HepG2 (cell line): ENCODE measurements around the gene C6orf15. TPM values are rescaled to one million over a fixed set of nuclear protein-coding genes. Genes with fewer than 3 reads are reported as not detected.

Experiments used
- ATAC-seq: fragments of 200-7000 bp; cut with Tn5 transposase; 3 replicates; pipeline ENCODE4 v1.9.1; 2020; ENCODE audit warnings: mild to moderate bottlenecking, moderate library complexity
- BruUV-seq: library from RNA; stranded (reverse); fragments of 400-500 nt; replicated peaks from 2 replicates; lab custom pipeline; 2021; lab: Mats Ljungman, UMichigan
- CTCF ChIA-PET: fragments of 300-600 bp; formaldehyde crosslinking; extraction: SDS; loops from one replicate; lab custom pipeline; 2021; ENCODE audit warnings: low total read pairs, inconsistent platforms, low intra/inter-chr PET ratio; lab: Yijun Ruan, JAX
- POLR2A ChIA-PET: fragments of 350-600 bp; sonication (Branson Sonifier 250); formaldehyde crosslinking; loops from one replicate; lab custom pipeline; 2020; ENCODE audit warnings: antibody characterized with exemption, inconsistent platforms; lab: Yijun Ruan, JAX
- DNase-seq: peaks from one replicate; pipeline ENCODE4 v3.0.0-alpha.2; 2015; ENCODE audit warnings: low spot score
- FAIRE-seq: peaks from 3 replicates; lab custom pipeline; 2011; peaks lifted over from hg19 to GRCh38; lab: Jason Lieb, UNC
- H2AFZ ChIP-seq: one replicate; pipeline ENCODE4 v1.6.1; 2011; ENCODE audit warnings: low read length, inconsistent platforms
- H3K27ac ChIP-seq: fragments of 300-600 bp; 3 replicates; pipeline ENCODE4 v1.8.0; 2011; ENCODE audit warnings: mixed run types, mild to moderate bottlenecking, mixed read lengths, low read length, inconsistent platforms; ENCODE audit not compliant: insufficient read depth; ENCODE audit errors: extremely low read length
- H3K27me3 ChIP-seq, 2 experiments: fragments of 200-600 bp in 1 of 2; 2 replicates in 1 of 2; 3 replicates in 1 of 2; pipeline versions ENCODE4 v1.6.0 to v1.8.0; 2011; ENCODE audit warnings: low read length in 2 of 2, mild to moderate bottlenecking in 2 of 2, moderate library complexity in 2 of 2, inconsistent platforms in 1 of 2; ENCODE audit not compliant: insufficient read depth in 2 of 2, control insufficient read depth in 1 of 2
- H3K36me3 ChIP-seq, 2 experiments: fragments of 200-600 bp in 1 of 2; replicated peaks in 1 of 2; 2 replicates in 1 of 2; 3 replicates in 1 of 2; pipeline versions ENCODE4 v1.5.1 to v1.8.0; 2011; ENCODE audit warnings: low read length in 2 of 2, inconsistent platforms in 1 of 2; ENCODE audit not compliant: insufficient read depth in 2 of 2, control insufficient read depth in 1 of 2
- H3K4me1 ChIP-seq: 2 replicates; pipeline ENCODE4 v1.5.1; 2012; ENCODE audit warnings: low read length, inconsistent platforms; ENCODE audit not compliant: insufficient read depth
- H3K4me2 ChIP-seq: 2 replicates; pipeline ENCODE4 v1.6.0; 2011; ENCODE audit warnings: low read depth, low read length, inconsistent platforms
- H3K4me3 ChIP-seq, 3 experiments: fragments of 200-600 bp in 1 of 3; sonication (generic), shearing (Covaris generic) in 1 of 3; replicated peaks in 1 of 3; 2 replicates each; pipeline ENCODE4 v1.5.1; 2011 to 2016; ENCODE audit warnings: low read length in 3 of 3, inconsistent platforms in 2 of 3, low read depth in 2 of 3, mild to moderate bottlenecking in 2 of 3, control low read depth in 1 of 3, mixed read lengths in 1 of 3; ENCODE audit not compliant: insufficient read depth in 1 of 3
- H3K79me2 ChIP-seq: one replicate; pipeline ENCODE4 v1.6.1; 2011; ENCODE audit warnings: low read length, inconsistent platforms; ENCODE audit not compliant: insufficient read depth
- H3K9ac ChIP-seq: 2 replicates; pipeline ENCODE4 v1.6.0; 2011; ENCODE audit warnings: mild to moderate bottlenecking, low read depth, low read length, inconsistent platforms; ENCODE audit not compliant: insufficient read depth
- H3K9me3 ChIP-seq: 2 replicates; pipeline ENCODE4 v1.5.1; 2012; ENCODE audit warnings: mild to moderate bottlenecking, low read length
- H4K20me1 ChIP-seq: 2 replicates; pipeline ENCODE4 v1.6.0; 2011; ENCODE audit warnings: inconsistent platforms, mild to moderate bottlenecking, low read length, moderate library complexity; ENCODE audit not compliant: insufficient read depth
- DPF2 ChIP-seq: sonication (generic); formaldehyde crosslinking; IDR thresholded peaks from 2 replicates; pipeline ENCODE4 v1.4.0; 2020; ENCODE audit warnings: mild to moderate bottlenecking, low read depth, missing genetic modification reagents, borderline replicate concordance
- EHMT2 ChIP-seq: fragments of 200-600 bp; sonication (generic); IDR thresholded peaks from 2 replicates; pipeline ENCODE4 v1.7.0; 2017; ENCODE audit warnings: antibody characterized with exemption, low read depth, low read length, borderline replicate concordance
- FIP1L1 ChIP-seq: fragments of 200-400 bp; formaldehyde crosslinking; IDR thresholded peaks from 2 replicates; pipeline ENCODE4 v1.6.1; 2018; ENCODE audit warnings: low read depth, mild to moderate bottlenecking, low read length, moderate library complexity, borderline replicate concordance; ENCODE audit not compliant: insufficient read depth
- GZF1 ChIP-seq: sonication (generic); formaldehyde crosslinking; IDR thresholded peaks from 2 replicates; pipeline ENCODE4 v1.5.1; 2020; ENCODE audit warnings: mild to moderate bottlenecking, missing genetic modification reagents
- HOXA7 ChIP-seq: sonication (generic); formaldehyde crosslinking; IDR thresholded peaks from 2 replicates; pipeline ENCODE4 v1.8.1; 2022; ENCODE audit warnings: mild to moderate bottlenecking, missing genetic modification reagents, moderate library complexity
- KDM4B ChIP-seq: sonication (generic); formaldehyde crosslinking; IDR thresholded peaks from 2 replicates; pipeline ENCODE4 v1.4.0; 2020; ENCODE audit warnings: missing genetic modification reagents
- MTF2 ChIP-seq: sonication (generic); formaldehyde crosslinking; IDR thresholded peaks from 2 replicates; pipeline ENCODE4 v1.5.0; 2020; ENCODE audit warnings: missing genetic modification reagents, borderline replicate concordance
- SIX4 ChIP-seq: sonication (generic); formaldehyde crosslinking; IDR thresholded peaks from 2 replicates; pipeline ENCODE4 v1.4.0; 2020; ENCODE audit warnings: missing genetic modification reagents
- SRSF1 ChIP-seq: fragments of 200-400 bp; formaldehyde crosslinking; optimal IDR thresholded peaks from 2 replicates; pipeline ENCODE3; 2017; ENCODE audit warnings: mild to moderate bottlenecking, low read depth, low read length, moderate library complexity
- YY1 ChIP-seq: IDR thresholded peaks from 2 replicates; pipeline ENCODE4 v1.6.1; 2011; ENCODE audit warnings: low read length, low read depth, moderate library complexity, mild to moderate bottlenecking; ENCODE audit not compliant: insufficient read depth, insufficient replicate concordance
- ZNF547 ChIP-seq: sonication (generic); formaldehyde crosslinking; IDR thresholded peaks from 2 replicates; pipeline ENCODE4 v1.5.1; 2020; ENCODE audit warnings: mild to moderate bottlenecking, missing genetic modification reagents
- ZNF672 ChIP-seq: sonication (generic); formaldehyde crosslinking; IDR thresholded peaks from 2 replicates; pipeline ENCODE4 v1.8.1; 2022; ENCODE audit warnings: missing genetic modification reagents
- ZSCAN9 ChIP-seq: IDR thresholded peaks from 2 replicates; pipeline ENCODE4 v1.6.1; 2016; ENCODE audit warnings: borderline replicate concordance
- WGBS: methylation state at CpG from one replicate; pipeline ENCODE4 v1.1.6; 2017; ENCODE audit warnings: low lambda C conversion rate; 5-methylcytosine and 5-hydroxymethylcytosine counted together
- in situ Hi-C: cut with HindIII; loops from 2 replicates; pipeline ENCODE4 v1.10.0; 2017; ENCODE audit warnings: low pct_unique_long_range_greater_than_20kb; ENCODE audit not compliant: extremely low pct_ligation_motif_present
- intact Hi-C: fragments of 100-400 bp; cut with micrococcal nuclease; formaldehyde crosslinking; loops from one replicate; pipeline ENCODE4 v1.10.0; 2022; ENCODE audit not compliant: unreplicated experiment
- polyA plus RNA-seq, 8 experiments: library from polyadenylated mRNA; depleted of rRNA in 3 of 8; stranded (reverse) in 7 of 8; unstranded in 1 of 8; fragments of >200 nt; fragmentation: Illumina TruSeq in 4 of 8; extraction: Trizol in 4 of 8; gene quantifications; 2 replicates each; pipeline versions ENCODE4 v1.2.1 to v1.2.3, GENCODE V29; 2011 to 2016; ENCODE audit warnings: low read depth in 4 of 8, missing spikeins in 1 of 8, mixed read lengths in 1 of 8; ENCODE audit not compliant: insufficient read depth in 1 of 8
- total RNA-seq, 5 experiments: library from RNA; depleted of rRNA; stranded (reverse); fragments of >200 nt; fragmentation: Illumina TruSeq; extraction: Trizol; gene quantifications; 2 replicates each; pipeline ENCODE4 v1.2.3, GENCODE V29; 2016; ENCODE audit warnings: low read depth in 1 of 5
- TF ChIP-seq, protein P1 (sequence below): sonication (generic); formaldehyde crosslinking; IDR thresholded peaks from 2 replicates; pipeline ENCODE4 v1.5.0; 2020; ENCODE audit warnings: missing genetic modification reagents
- TF ChIP-seq, protein P2 (sequence below): sonication (generic); formaldehyde crosslinking; IDR thresholded peaks from 2 replicates; pipeline ENCODE4 v1.4.0; 2020; ENCODE audit warnings: mild to moderate bottlenecking, missing genetic modification reagents
- TF ChIP-seq, protein P3 (sequence below): sonication (generic); formaldehyde crosslinking; conservative IDR thresholded peaks from 2 replicates; pipeline ENCODE4 v1.4.0; 2020; ENCODE audit warnings: mild to moderate bottlenecking, missing genetic modification reagents, moderate library complexity
- TF ChIP-seq, protein P4 (sequence below): sonication (generic); formaldehyde crosslinking; IDR thresholded peaks from 2 replicates; pipeline ENCODE4 v1.8.1; 2023; ENCODE audit warnings: mild to moderate bottlenecking, missing genetic modification reagents

Gene C6orf15
- total and polyA plus RNA-seq, 2 of the 13 experiments (the other 11 are each of a cell fraction or from before 2014, with no cell fraction given) = not detected

DNA sequence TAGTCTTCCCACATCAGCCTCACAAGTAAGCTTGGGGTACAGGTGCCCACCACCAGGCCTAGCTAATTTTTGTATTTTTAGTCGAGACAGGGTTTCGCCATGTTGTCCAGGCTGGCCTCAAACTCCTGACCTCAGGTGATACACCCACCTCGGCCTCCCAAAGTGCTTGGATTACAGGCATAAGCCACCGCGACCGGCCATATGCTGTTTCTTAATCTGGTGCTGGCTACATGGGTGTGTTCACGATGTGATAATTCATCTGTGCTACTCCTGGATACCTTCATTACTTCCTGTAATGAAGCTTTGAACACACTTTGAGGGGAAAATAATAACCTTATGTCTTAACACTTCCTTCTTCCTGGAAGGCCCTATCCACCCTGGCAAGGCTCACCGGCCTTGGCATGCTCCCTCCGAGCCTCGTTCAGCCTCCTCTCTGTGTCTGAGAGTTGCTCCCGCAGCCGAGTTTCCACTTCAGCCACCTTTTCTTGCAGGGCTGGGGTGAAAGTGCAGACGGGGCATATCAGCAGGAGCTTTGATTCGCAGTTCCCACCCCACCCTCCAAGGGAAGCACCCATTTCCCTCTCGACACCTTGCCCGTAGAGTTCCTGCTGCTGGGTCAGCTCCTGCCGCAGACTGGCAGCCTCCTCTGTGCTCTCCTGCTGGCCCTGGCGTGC is 32.1 kb upstream of the C6orf15 start:
- 94% methylated on average over 17 of the region's 18 CpGs for WGBS
- in situ Hi-C loops (no loop called here), intact Hi-C loops (no loop called here)
- no peak overlapping the region for H2AFZ ChIP-seq
- FAIRE-seq (no peak), ATAC-seq (no peak), DNase-seq (no peak)
- POLR2A ChIA-PET = no interaction called here
- no peak overlapping the region for H3K4me2 ChIP-seq
- no TSS peak for BruUV-seq
- no peak overlapping the region for H3K4me3 ChIP-seq
- H3K4me1 ChIP-seq = no peaks in the 10 kb centered on the region
- peaks cover 4 to 18% of the 10 kb centered on the region in 2 experiments; a peak in 4 of 5 replicates for H3K36me3 ChIP-seq
- no peaks in the 10 kb centered on the region for H3K79me2 ChIP-seq
- no peak overlapping the region for H3K9ac ChIP-seq
- H4K20me1 ChIP-seq = no peaks in the 10 kb centered on the region
- TF ChIP-seq YY1 (no peak), ZSCAN9 (CRISPR knock-in tag) (no peak), SRSF1 (no peak), KDM4B (no peak), EHMT2 (no peak), SIX4 (CRISPR knock-in tag) (no peak), DPF2 (CRISPR knock-in tag) (no peak), HOXA7 (CRISPR knock-in tag) (no peak), ZNF672 (CRISPR knock-in tag) (no peak), MTF2 (CRISPR knock-in tag) (no peak), GZF1 (CRISPR knock-in tag) (no peak), ZNF547 (CRISPR knock-in tag) (no peak), FIP1L1 (no peak)
- TF ChIP-seq, protein P1, sequence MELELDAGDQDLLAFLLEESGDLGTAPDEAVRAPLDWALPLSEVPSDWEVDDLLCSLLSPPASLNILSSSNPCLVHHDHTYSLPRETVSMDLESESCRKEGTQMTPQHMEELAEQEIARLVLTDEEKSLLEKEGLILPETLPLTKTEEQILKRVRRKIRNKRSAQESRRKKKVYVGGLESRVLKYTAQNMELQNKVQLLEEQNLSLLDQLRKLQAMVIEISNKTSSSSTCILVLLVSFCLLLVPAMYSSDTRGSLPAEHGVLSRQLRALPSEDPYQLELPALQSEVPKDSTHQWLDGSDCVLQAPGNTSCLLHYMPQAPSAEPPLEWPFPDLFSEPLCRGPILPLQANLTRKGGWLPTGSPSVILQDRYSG (CRISPR knock-in tag) = no peak
- TF ChIP-seq, protein P2, sequence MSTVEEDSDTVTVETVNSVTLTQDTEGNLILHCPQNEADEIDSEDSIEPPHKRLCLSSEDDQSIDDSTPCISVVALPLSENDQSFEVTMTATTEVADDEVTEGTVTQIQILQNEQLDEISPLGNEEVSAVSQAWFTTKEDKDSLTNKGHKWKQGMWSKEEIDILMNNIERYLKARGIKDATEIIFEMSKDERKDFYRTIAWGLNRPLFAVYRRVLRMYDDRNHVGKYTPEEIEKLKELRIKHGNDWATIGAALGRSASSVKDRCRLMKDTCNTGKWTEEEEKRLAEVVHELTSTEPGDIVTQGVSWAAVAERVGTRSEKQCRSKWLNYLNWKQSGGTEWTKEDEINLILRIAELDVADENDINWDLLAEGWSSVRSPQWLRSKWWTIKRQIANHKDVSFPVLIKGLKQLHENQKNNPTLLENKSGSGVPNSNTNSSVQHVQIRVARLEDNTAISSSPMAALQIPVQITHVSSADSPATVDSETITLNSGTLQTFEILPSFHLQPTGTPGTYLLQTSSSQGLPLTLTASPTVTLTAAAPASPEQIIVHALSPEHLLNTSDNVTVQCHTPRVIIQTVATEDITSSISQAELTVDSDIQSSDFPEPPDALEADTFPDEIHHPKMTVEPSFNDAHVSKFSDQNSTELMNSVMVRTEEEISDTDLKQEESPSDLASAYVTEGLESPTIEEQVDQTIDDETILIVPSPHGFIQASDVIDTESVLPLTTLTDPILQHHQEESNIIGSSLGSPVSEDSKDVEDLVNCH = no peak
- TF ChIP-seq, protein P3, sequence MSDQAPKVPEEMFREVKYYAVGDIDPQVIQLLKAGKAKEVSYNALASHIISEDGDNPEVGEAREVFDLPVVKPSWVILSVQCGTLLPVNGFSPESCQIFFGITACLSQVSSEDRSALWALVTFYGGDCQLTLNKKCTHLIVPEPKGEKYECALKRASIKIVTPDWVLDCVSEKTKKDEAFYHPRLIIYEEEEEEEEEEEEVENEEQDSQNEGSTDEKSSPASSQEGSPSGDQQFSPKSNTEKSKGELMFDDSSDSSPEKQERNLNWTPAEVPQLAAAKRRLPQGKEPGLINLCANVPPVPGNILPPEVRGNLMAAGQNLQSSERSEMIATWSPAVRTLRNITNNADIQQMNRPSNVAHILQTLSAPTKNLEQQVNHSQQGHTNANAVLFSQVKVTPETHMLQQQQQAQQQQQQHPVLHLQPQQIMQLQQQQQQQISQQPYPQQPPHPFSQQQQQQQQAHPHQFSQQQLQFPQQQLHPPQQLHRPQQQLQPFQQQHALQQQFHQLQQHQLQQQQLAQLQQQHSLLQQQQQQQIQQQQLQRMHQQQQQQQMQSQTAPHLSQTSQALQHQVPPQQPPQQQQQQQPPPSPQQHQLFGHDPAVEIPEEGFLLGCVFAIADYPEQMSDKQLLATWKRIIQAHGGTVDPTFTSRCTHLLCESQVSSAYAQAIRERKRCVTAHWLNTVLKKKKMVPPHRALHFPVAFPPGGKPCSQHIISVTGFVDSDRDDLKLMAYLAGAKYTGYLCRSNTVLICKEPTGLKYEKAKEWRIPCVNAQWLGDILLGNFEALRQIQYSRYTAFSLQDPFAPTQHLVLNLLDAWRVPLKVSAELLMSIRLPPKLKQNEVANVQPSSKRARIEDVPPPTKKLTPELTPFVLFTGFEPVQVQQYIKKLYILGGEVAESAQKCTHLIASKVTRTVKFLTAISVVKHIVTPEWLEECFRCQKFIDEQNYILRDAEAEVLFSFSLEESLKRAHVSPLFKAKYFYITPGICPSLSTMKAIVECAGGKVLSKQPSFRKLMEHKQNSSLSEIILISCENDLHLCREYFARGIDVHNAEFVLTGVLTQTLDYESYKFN (CRISPR knock-in tag) = no peak
- TF ChIP-seq, protein P4, sequence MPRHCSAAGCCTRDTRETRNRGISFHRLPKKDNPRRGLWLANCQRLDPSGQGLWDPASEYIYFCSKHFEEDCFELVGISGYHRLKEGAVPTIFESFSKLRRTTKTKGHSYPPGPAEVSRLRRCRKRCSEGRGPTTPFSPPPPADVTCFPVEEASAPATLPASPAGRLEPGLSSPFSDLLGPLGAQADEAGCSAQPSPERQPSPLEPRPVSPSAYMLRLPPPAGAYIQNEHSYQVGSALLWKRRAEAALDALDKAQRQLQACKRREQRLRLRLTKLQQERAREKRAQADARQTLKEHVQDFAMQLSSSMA = no peak
- no peaks in the 10 kb centered on the region for H3K27me3 ChIP-seq
- H3K27ac ChIP-seq = no peak overlapping the region
- no peaks in the 10 kb centered on the region for H3K9me3 ChIP-seq
- CTCF ChIA-PET = no interaction called here
